Activated CD8-positive, alpha-beta memory T cell treated with anti-CD3 and anti-CD28 coated beads for 1 hour (primary cell): ENCODE results near the gene ACOX3.

Experiments used
- DNase-seq, 2 donors: peaks; one replicate each; pipeline ENCODE4 v3.0.0-alpha.2; 2020; ENCODE audit warnings: low read depth in 1 of 2; ENCODE audit errors: extremely low read depth in 1 of 2

ACOX3 gene

DNA sequence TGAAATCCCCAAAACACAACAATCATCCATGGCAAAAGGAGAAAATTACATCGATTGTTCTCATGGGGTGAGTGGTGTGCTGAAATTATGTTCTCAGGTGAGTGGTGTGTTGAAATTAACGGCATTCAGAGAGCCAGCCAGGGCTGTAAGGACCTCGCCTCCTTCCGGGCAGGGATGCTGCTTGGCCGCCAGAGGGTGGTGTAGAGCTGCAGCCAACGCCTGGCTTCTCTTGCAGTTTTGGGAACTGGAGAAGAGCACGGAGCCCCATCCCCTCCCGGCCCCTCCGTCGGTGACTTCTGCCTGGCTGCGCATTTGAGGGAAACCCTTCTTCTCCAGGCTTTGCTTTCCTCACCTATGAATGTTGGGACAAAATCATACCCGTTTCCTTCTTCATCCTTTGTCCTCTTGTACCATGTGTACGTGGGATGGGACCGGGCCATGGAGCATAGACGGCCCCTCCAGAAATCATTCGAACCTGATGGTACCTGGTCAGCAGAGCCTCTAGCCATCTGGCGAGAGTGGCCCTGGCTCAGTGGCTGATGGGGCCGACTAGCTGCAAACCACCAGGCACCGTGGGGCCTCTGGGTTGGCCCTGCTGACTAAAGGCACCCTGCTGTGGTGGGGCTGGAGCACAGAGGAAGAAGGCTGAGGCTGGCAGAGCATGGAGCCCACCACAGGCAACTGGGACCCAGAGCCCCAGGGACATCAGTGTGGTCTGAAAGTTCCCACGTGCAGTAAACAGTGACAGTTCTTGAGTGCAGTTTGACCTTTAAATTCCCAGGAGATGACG lies 28.4 kb upstream of the ACOX3 start:
- peak in 1 of 2 donors; percentile 9 for DNase-seq

GRCh38 chr4:8467016-8467415 lies 26.5 kb upstream of the ACOX3 start:
- DNase-seq: no peak

DNA sequence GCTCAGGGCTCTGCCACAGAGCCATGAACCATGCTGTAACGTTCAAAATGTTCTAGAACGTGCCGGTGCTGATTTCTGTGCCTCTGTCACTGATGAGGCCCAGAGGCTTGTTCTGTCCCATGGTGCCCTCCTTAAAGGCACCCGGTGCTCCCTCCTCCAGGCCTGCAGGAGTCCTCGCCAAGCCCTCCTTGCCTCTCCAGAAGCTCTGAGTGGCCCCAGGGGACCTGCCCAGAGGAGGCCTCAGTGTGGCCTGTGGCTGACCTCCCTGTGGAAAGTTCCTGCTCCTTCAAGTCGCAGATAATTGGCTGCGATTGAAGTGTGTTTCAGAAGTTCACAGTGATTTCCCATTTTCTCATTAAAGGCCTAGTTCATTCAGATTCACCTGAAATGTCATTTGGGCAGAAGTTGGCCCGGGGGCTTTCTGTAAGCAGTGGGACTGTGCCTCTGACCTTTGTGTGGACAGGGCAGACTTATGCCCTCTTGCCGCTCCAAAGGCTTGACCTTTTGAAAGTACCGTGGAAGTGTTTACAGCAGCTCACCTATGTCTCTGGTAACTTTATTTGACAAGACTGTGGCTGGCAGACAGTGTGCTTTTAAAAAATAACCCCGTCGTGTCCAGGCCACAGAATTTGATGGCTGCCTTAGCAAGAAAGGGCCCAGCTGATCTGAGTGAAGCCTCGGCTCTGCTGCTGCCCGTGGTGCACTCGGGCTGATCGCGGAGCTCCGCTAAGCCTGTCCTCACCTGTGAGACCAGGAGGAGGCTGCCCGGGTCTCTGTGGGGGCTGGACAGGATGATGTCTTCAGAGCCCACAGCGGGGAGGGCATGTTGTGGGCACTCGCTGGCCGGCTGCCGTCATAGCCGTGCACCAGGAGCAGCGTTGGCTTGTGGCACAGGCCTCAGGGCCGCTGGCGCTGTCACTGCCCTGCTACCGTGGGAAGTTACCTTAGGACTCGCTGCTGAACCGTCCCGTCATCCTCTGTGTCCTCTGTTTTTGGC lies 25.4 kb upstream of the ACOX3 start:
- no peak for DNase-seq

- DNase-seq: no peak
Observed at GRCh38 chr4:8464381-8464780, 23.9 kb upstream of the ACOX3 start.

DNA sequence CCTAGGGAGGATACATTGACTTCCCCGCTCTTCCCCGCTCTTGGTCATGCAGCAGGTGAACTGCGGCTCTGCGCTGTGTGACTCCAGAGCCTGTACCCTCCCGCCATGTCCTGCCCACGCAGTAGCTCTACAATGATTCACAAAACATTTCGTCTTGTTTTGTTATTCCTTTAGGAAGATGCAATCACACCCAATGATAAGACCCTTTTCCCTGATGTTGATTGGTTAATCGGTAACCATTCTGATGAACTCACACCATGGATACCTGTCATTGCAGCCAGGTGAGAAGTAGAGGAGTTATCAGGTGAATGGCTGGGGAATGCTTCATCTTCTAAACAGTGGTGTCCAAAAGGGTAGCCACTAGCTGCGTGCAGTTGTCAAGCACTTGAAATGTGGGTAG lies 23.3 kb upstream of the ACOX3 start:
- DNase-seq: no peak

- no peak for DNase-seq
Observed at GRCh38 chr4:8461616-8462015, 21.1 kb upstream of the ACOX3 start.

DNA sequence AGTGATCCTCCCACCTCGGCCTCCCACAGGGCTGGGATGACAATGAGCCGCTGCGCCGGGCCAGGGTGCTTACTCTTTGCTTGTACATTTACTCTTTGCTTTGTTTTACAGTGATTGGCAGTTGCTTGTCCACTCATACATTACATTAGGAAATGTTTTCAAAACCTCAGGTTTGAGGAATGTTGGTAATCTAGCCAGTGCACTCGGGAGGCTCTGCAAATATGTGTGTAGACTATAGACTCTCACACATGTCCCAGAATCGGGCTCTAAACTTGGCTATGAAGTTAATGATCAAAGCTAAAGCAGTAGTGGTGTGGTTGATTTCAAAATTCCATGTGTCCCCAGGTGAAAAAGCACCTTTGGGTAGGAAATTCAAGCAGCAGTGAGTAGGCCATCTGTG lies 20.6 kb upstream of the ACOX3 start:
- DNase-seq: no peak

DNA sequence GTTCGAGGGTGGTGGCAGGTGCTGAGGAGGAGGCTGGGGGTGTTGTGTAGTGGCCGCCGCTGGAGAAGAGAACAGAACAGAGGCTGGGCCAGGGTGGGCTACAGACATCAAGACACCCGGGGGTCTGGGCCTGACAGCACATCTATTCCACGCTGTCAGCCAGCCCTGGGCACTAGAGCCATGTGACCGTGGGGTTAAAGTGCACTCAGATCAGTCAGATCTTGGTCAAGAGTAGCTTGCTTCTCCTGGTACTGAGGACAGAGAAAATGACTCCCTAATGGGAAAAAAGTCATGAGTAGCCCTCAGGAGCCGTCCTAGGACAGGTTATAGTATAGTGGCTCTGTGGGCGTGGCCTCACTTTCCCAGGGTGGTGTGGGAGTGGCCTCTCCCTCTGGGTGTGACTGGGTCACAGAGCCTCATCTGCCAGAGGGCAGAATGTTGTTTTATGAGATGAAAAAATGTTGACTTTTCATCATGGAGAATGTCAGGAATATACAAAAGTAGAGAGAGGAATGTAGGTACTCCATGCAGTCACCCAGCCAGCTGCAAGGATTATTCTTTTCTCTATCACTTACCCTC lies 19.4 kb upstream of the ACOX3 start:
- DNase-seq: no peak

GRCh38 chr4:8457646-8458252 lies 17.2 kb upstream of the ACOX3 start:
- DNase-seq: no peak

GRCh38 chr4:8453957-8454356 lies 13.4 kb upstream of the ACOX3 start:
- DNase-seq: no peak

DNA sequence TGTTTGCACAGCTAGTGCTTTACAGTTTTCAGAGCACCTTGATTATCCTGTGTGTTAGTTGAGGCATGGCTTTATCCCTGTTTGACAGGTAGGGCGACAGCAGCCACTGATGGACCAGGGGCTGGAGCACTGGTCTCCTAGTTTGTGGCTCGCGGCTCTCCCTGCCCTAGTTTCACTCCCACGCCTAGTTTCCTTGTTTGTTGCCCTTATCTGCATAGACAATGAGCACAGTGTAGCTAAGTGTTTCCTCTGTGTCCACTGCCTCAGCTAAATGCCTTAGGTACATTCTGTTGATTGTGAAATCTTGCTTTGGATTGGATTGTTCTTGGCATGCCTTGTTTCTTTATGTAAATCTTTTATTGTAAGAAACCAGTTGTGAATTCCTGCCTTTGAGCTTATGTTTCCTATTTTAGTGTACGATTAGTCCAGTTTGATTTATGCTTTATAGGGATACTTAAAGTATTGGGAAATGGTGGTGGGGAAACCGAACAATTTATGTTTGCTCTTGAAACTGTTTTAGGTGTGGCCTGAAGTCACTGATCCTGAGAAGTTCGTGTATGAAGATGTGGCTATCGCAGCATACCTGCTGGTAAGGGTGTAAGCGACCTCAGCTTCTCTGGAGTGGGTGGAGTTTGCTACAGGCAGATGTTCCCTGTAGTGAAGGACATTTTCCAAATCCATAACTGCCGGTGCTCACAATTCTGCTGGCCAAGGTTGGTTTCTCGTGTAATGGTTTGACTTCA lies 11.1 kb upstream of the ACOX3 start:
- DNase-seq: no peak

DNA sequence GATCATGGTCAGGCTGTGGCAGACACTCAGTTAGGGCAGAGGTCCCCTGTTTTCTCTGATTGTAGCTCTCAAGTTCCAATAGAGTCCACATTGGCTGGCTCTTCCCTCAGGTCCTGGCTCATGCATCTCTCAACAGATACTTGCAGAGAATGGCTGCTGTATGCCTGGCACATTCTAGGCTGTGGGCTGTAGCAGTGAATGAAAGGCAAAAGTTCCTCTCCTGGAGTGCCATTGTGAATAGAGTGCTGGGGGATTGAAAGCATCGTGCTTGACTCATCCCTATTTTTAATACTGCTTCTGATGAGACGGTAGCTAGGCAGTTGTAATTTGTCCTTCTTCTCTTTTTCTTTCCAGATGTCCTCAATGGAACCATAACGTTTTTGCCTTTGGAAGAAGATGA lies 5.6 kb upstream of the ACOX3 start:
- no peak for DNase-seq

DNA sequence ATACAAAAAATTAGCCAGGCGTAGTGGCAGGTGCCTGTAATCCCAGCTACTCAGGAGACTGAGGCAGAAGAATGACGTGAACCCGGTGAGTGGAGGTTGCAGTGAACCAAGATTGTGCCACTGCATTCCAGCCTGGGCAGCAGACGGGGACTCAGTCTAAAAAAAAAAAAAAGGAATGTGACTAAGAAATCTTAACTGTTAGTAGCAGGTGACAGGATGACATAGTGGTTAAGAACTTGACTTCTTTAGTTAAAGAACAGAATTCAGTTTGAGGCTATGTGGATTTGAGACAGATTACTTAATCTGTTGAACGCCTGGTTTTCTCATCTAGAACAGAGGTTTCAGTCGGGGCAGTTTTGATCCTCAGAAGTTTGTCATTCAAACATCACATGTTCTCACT lies 3.3 kb upstream of the ACOX3 start:
- DNase-seq: no peak

- DNase-seq: no peak
Observed at GRCh38 chr4:8442596-8443358, 2.3 kb upstream of the ACOX3 start.

DNA sequence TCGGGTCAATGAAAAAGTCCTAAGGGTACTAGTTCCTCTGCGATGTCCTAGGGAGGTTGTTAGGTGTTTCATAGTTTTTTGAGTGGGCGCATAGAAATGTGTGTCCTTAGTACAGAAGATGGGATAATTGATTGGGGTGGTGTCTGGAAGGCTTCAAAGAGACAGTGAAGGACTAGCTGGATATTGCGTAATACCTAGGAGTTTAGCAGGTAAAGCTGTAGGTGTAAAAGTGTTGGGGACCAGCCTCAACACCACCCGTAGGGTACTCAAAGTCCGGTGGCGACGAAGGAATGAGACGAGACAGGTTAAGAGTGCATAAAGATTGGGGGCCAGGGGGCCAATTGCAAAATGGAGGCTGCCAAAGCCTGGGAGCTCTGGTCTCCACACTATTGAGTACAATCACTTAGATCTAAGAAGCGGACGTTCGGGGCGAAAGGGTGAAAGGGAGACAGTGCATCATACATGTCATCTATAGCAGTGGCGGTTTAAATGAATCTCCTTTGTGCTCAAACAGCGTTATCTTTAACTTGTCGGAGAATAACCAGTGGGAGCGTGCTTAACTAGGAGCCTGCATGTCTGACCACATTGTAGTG lies 1.1 kb upstream of the ACOX3 start:
- DNase-seq: no peak

DNA sequence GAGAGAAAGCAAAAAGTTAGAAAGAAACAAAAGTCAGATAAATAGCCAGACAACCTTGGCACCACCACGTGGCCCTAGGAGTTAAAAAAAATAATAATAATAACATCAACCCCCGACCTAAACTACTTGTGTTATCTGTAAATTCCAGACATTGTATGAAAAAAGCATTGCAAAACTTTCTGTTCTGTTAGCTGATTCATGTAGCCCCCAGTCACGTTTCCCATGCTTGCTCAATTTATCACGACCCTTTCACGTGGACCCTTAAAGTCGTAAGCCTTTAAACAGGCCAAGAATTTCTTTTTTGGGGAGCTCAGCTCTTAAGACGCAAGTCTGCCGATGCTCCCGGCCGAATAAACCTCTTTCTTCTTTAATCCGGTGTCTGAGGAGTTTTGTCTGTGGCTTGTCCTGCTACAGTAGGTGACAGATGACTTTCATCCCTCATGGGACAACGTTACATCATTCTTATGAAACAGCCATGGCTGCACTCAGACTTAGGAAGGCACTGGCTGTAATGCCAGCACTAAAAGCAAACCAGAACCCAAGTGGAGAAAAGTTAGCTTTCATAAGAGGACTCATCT lies 520 bp downstream of the ACOX3 start:
- no peak for DNase-seq

DNA sequence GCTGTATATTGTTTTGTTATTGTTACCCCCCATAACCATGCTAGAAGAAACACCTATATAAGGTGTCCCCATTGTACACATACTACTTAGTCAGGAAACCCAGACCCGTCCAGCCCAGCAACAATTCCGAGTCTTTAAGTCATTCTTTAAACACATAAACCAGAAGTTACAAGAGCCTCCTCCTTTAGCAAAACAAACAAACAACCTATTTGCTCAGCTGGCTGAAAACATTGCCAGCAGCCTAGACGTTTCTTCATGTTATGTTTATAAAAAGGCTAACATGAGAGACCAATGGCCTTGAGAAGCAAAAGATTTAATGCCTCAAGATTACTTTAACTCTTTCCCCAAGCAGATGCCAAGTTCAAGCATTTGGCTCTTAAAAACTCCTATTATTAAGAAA lies 1.4 kb downstream of the ACOX3 start:
- no peak for DNase-seq

DNA sequence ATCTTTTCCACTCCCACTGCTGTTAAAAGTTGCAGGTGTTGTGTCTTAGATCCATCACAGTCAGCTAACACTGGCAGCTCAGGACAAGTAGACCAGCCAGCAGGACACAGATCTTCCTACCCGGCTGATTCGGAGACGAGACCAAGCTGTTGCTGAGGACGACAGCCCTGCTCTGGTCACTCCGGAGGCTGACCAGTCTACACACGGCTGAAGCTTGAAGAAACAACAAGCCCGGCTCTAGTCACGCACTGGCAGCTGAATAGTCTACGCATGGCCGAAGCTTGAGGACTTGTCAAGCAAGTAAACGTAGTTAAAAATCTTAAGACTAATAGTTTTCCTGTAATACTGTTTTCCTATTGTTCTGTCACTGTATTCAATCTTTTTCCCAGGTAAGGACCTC lies 1.8 kb downstream of the ACOX3 start:
- DNase-seq: no peak

GRCh38 chr4:8437281-8437680 lies 3.2 kb downstream of the ACOX3 start:
- DNase-seq: no peak
